Smooth muscle cell (in vitro differentiated cells): ENCODE results near the gene ERGIC1. TPM values are rescaled to one million over a fixed set of nuclear protein-coding genes. Genes with fewer than 3 reads are reported as not detected.

Experiments
- DNase-seq: peaks from one replicate; lab custom pipeline; 2025; ENCODE audit not compliant: unreplicated experiment; lab: John Stamatoyannopoulos, UW
- H2AFZ ChIP-seq: fragments of 200-600 bp; sonication (generic); 2 replicates; pipeline ENCODE4 v1.6.0; 2016; ENCODE audit warnings: antibody characterized with exemption, low read depth, mild to moderate bottlenecking
- H3F3A ChIP-seq: fragments of 200-600 bp; sonication (generic); 2 replicates; pipeline ENCODE4 v1.6.0; 2017; ENCODE audit warnings: antibody characterized with exemption, low read depth
- H3K27ac ChIP-seq: fragments of 200-600 bp; sonication (generic); 2 replicates; pipeline ENCODE4 v1.5.1; 2016; ENCODE audit warnings: low read depth, mild to moderate bottlenecking
- H3K27me3 ChIP-seq: fragments of 200-600 bp; sonication (generic); 2 replicates; pipeline ENCODE4 v1.6.1; 2016; ENCODE audit warnings: low read depth, mild to moderate bottlenecking
- H3K36me3 ChIP-seq: fragments of 200-600 bp; sonication (generic); 2 replicates; pipeline ENCODE4 v1.5.1; 2016; ENCODE audit warnings: low read depth
- H3K4me1 ChIP-seq: fragments of 200-600 bp; sonication (generic); 2 replicates; pipeline ENCODE4 v1.5.1; 2016; ENCODE audit warnings: low read depth
- H3K4me2 ChIP-seq: fragments of 200-600 bp; sonication (generic); 2 replicates; pipeline ENCODE4 v1.6.0; 2016; ENCODE audit warnings: mild to moderate bottlenecking
- H3K4me3 ChIP-seq: fragments of 200-600 bp; sonication (generic); 2 replicates; pipeline ENCODE4 v1.5.1; 2016; ENCODE audit warnings: mild to moderate bottlenecking
- H3K79me2 ChIP-seq: fragments of 200-600 bp; sonication (generic); 2 replicates; pipeline ENCODE4 v1.6.0; 2016; ENCODE audit warnings: low read depth, mild to moderate bottlenecking
- H3K9ac ChIP-seq: fragments of 200-600 bp; sonication (generic); 2 replicates; pipeline ENCODE4 v1.6.0; 2016; ENCODE audit warnings: low read depth
- H3K9me3 ChIP-seq: fragments of 200-600 bp; sonication (generic); replicated peaks from 2 replicates; pipeline ENCODE4 v1.5.1; 2016; ENCODE audit warnings: low read depth
- H4K20me1 ChIP-seq: fragments of 200-600 bp; sonication (generic); 2 replicates; pipeline ENCODE4 v1.6.0; 2016; ENCODE audit warnings: low read depth
- CTCF ChIP-seq: fragments of 200-600 bp; sonication (generic); IDR thresholded peaks from 2 replicates; pipeline ENCODE4 v1.5.1; 2017; ENCODE audit warnings: borderline replicate concordance, mild to moderate bottlenecking, antibody characterized with exemption; ENCODE audit not compliant: insufficient read depth, poor library complexity, severe bottlenecking
- WGBS: methylation state at CpG from one replicate; pipeline ENCODE4 v1.1.7; 2016; ENCODE audit warnings: low lambda C conversion rate; 5-methylcytosine and 5-hydroxymethylcytosine counted together
- polyA plus RNA-seq: library from polyadenylated mRNA; unstranded; fragments of >200 nt; fragmentation: Nextera tagmentation; extraction: Ambion mirVana; gene quantifications from 2 replicates; pipeline ENCODE4 v1.2.1, GENCODE V29; 2016
- total RNA-seq: library from RNA; depleted of rRNA; stranded (reverse); fragments of >200 nt; gene quantifications from 2 replicates; pipeline ENCODE4 v1.2.3, GENCODE V29; 2014

Gene ERGIC1
- total and polyA plus RNA-seq, 2 experiments from 2014 or later, result 38.2 to 140 TPM

GRCh38 chr5:172788771-172789686, 45.0 kb upstream of the ERGIC1 start:
- no peaks in the 10 kb centered on the region for H3K9me3 ChIP-seq
- no peaks in the 10 kb centered on the region for H3F3A ChIP-seq
- peak overlapping the region; percentile 84 for H2AFZ ChIP-seq
- peak overlapping the region; percentile 53 for H3K27ac ChIP-seq
- H3K4me3 ChIP-seq, result no peak overlapping the region
- H3K4me1 ChIP-seq, result peaks cover 7% of the 10 kb centered on the region
- H3K79me2 ChIP-seq, result no peaks in the 10 kb centered on the region
- no peaks in the 10 kb centered on the region for H4K20me1 ChIP-seq
- H3K4me2 ChIP-seq, result peak overlapping the region; percentile 72
- no peaks in the 10 kb centered on the region for H3K27me3 ChIP-seq
- 66% methylated on average over 21 of the region's 21 CpGs for WGBS
- no peak for DNase-seq
- H3K9ac ChIP-seq, result peak overlapping the region; percentile 23
- TF ChIP-seq CTCF, result no peak
- no peaks in the 10 kb centered on the region for H3K36me3 ChIP-seq

GRCh38 chr5:172789687-172790495, 44.2 kb upstream of the ERGIC1 start:
- no peak overlapping the region for H2AFZ ChIP-seq
- H3F3A ChIP-seq, result no peaks in the 10 kb centered on the region
- H3K79me2 ChIP-seq, result no peaks in the 10 kb centered on the region
- no peak for TF ChIP-seq CTCF
- H3K9ac ChIP-seq, result no peak overlapping the region
- no peaks in the 10 kb centered on the region for H3K36me3 ChIP-seq
- no peak for DNase-seq
- no peak overlapping the region for H3K4me2 ChIP-seq
- H4K20me1 ChIP-seq, result no peaks in the 10 kb centered on the region
- H3K27me3 ChIP-seq, result no peaks in the 10 kb centered on the region
- WGBS, result 85% methylated on average over 9 of the region's 9 CpGs
- no peaks in the 10 kb centered on the region for H3K9me3 ChIP-seq
- H3K4me3 ChIP-seq, result no peak overlapping the region
- peaks cover 7% of the 10 kb centered on the region for H3K4me1 ChIP-seq
- H3K27ac ChIP-seq, result peak overlapping the region; percentile 33

GRCh38 chr5:172790496-172790889, 43.6 kb upstream of the ERGIC1 start:
- Histone ChIP-seq H3K4me2 (no peak overlapping the region), H3F3A (no peaks in the 10 kb centered on the region), H3K27me3 (no peaks in the 10 kb centered on the region), H3K27ac (no peak overlapping the region), H3K79me2 (no peaks in the 10 kb centered on the region), H3K4me1 (peaks cover 7% of the 10 kb centered on the region), H4K20me1 (no peaks in the 10 kb centered on the region), H3K4me3 (no peak overlapping the region), H3K36me3 (no peaks in the 10 kb centered on the region), H3K9me3 (no peaks in the 10 kb centered on the region), H2AFZ (no peak overlapping the region), H3K9ac (no peak overlapping the region)
- TF ChIP-seq CTCF, result no peak
- WGBS, result 86% methylated on average over 5 of the region's 5 CpGs
- no peak for DNase-seq
